ENCODE data around the gene LRBA. TPM values are rescaled to one million over a fixed set of nuclear protein-coding genes. Genes with fewer than 3 reads are reported as not detected.

The LRBA gene
- total RNA-seq, 1 experiment from 2014 or later: 77.4 TPM

DNA sequence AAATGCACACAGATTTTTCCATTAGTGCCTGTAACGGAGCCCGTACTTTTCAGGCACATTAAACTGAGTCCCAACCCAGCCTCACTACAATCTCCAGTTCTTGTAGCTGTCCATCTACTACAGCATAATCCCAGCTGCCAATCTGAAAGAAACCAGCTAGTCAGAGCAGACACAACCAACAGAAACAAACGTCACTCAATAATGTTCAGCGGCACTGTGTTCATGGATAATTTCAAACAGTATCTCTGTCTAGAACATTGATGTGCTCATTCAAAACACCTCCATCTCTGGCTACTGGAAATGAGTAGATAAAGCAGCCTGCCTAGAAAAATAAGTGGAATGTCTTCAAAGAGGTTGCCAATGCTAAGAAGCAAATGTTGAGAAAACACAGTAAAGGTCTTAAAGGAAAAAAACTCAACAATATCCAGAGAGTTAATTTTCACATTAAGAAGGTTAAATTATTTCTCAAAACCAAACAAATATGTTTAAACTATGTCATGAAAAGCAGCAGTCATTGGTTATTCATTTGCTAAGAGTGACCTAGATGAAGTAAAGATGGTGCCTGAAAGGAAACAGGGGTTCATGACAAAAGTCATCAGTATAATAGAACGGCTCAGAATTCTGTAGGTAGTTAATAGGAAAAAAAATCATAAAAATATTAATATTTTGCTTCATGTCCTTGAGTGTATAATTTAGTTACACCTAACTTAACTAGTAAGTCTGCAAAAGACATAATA lies 678.2 kb downstream of the LRBA start:
- Histone ChIP-seq H3K4me3 (no peak overlapping the region), H4K20me1 (ENCODE audit: insufficient read depth) (no peaks in the 10 kb centered on the region), H3K27me3 (ENCODE audit: insufficient read depth, low read depth) (no peaks in the 10 kb centered on the region), H3K4me2 (no peak overlapping the region), H2AFZ (no peak overlapping the region), H3K9me2 (ENCODE audit: insufficient read depth) (no peaks in the 10 kb centered on the region), H3K9me3 (ENCODE audit: insufficient read depth, low read depth) (no peaks in the 10 kb centered on the region), H3K4me1 (replicated peaks; ENCODE audit: insufficient read depth) (no peaks in the 10 kb centered on the region), H3K36me3 (ENCODE audit: low read depth) (no peaks in the 10 kb centered on the region), H3K27ac (no peak overlapping the region), H3K79me2 (ENCODE audit: low read depth) (no peaks in the 10 kb centered on the region), H3F3A (ENCODE audit: insufficient read depth, low read depth) (no peaks in the 10 kb centered on the region)
- BruUV-seq (replicated peaks): no TSS peak
- ChIA-PET POLR2A (ENCODE audit: unreplicated experiment) (no interaction called here), CTCF (no interaction called here)
- DNase-seq: no peak
- intact Hi-C loops (cut with micrococcal nuclease; ENCODE audit: unreplicated experiment): no loop called here
- TF ChIP-seq, protein P1, sequence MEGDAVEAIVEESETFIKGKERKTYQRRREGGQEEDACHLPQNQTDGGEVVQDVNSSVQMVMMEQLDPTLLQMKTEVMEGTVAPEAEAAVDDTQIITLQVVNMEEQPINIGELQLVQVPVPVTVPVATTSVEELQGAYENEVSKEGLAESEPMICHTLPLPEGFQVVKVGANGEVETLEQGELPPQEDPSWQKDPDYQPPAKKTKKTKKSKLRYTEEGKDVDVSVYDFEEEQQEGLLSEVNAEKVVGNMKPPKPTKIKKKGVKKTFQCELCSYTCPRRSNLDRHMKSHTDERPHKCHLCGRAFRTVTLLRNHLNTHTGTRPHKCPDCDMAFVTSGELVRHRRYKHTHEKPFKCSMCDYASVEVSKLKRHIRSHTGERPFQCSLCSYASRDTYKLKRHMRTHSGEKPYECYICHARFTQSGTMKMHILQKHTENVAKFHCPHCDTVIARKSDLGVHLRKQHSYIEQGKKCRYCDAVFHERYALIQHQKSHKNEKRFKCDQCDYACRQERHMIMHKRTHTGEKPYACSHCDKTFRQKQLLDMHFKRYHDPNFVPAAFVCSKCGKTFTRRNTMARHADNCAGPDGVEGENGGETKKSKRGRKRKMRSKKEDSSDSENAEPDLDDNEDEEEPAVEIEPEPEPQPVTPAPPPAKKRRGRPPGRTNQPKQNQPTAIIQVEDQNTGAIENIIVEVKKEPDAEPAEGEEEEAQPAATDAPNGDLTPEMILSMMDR (conservative IDR thresholded peaks at IDR 0.05): no peak
- no peak for TF ChIP-seq EZH2 (IDR thresholded peaks at IDR 0.05; ENCODE audit: low read depth)

DNA sequence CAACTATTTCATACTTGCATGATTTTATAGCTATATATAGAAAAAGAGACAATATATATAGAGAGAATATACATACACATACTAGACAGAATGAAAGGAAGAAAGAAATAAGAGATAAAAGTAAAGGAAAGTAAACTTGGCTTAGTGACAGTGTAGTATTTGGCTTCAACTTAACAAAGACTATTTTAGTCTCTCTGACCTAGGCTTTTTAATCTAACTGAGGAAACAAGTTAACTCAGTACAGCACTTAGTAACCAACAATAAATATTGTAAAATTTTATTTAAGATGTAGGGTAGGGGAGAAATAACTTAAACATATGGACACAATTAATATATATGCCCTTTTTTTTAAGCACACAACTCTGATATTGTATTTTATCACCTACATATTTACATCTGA lies 682.1 kb downstream of the LRBA start:
- no peaks in the 10 kb centered on the region for H3K36me3 ChIP-seq (ENCODE audit: low read depth)
- no peaks in the 10 kb centered on the region for H4K20me1 ChIP-seq (ENCODE audit: insufficient read depth)

DNA sequence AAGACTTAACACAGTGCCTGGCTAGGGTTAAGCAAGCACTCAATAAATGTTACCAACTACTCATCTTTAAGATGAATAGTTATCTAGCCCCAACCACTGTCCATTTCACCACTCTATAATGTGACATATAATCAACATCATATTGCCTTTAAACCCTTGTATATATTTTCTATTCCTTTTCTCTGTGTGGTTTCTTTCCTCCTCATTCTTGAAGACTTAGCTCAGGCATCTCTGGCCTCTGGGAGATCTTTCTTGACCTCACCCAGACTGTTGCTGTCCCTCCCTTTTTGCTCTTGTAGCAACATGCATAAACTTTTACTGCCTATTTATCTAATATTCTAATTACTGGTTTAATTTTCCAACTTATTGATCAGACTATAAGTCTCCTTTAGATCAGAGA lies 683.0 kb downstream of the LRBA start:
- Histone ChIP-seq H3K27ac (no peak overlapping the region), H3K4me1 (replicated peaks; ENCODE audit: insufficient read depth) (no peaks in the 10 kb centered on the region), H3K27me3 (ENCODE audit: insufficient read depth, low read depth) (no peaks in the 10 kb centered on the region), H2AFZ (no peak overlapping the region), H3F3A (ENCODE audit: insufficient read depth, low read depth) (no peaks in the 10 kb centered on the region), H3K4me3 (no peak overlapping the region), H3K4me2 (no peak overlapping the region), H3K36me3 (ENCODE audit: low read depth) (no peaks in the 10 kb centered on the region), H4K20me1 (ENCODE audit: insufficient read depth) (no peaks in the 10 kb centered on the region), H3K9me3 (ENCODE audit: insufficient read depth, low read depth) (no peaks in the 10 kb centered on the region), H3K9me2 (ENCODE audit: insufficient read depth) (no peaks in the 10 kb centered on the region), H3K79me2 (ENCODE audit: low read depth) (no peaks in the 10 kb centered on the region)
- no TSS peak for BruUV-seq (replicated peaks)
- DNase-seq: no peak
- ChIA-PET POLR2A (ENCODE audit: unreplicated experiment) (no interaction called here), CTCF (no interaction called here)
- TF ChIP-seq, protein P1 (conservative IDR thresholded peaks at IDR 0.05): no peak
- no peak for TF ChIP-seq EZH2 (IDR thresholded peaks at IDR 0.05; ENCODE audit: low read depth)
- intact Hi-C loops (cut with micrococcal nuclease; ENCODE audit: unreplicated experiment): no loop called here

More for the DNA sequence above, 682.1 kb downstream of the LRBA start:
- Histone ChIP-seq H3K79me2 (ENCODE audit: low read depth) (no peaks in the 10 kb centered on the region), H3K9me3 (ENCODE audit: insufficient read depth, low read depth) (no peaks in the 10 kb centered on the region), H3F3A (ENCODE audit: insufficient read depth, low read depth) (no peaks in the 10 kb centered on the region), H3K4me2 (no peak overlapping the region), H3K4me1 (replicated peaks; ENCODE audit: insufficient read depth) (no peaks in the 10 kb centered on the region), H2AFZ (no peak overlapping the region), H3K27ac (no peak overlapping the region), H3K9me2 (ENCODE audit: insufficient read depth) (no peaks in the 10 kb centered on the region), H3K27me3 (ENCODE audit: insufficient read depth, low read depth) (no peaks in the 10 kb centered on the region), H3K4me3 (no peak overlapping the region)
- no TSS peak for BruUV-seq (replicated peaks)
- CTCF ChIA-PET: no interaction called here
- no peak for TF ChIP-seq EZH2 (IDR thresholded peaks at IDR 0.05; ENCODE audit: low read depth)
- TF ChIP-seq, protein P1 (conservative IDR thresholded peaks at IDR 0.05): no peak
- POLR2A ChIA-PET (ENCODE audit: unreplicated experiment): no interaction called here
- intact Hi-C loops (cut with micrococcal nuclease; ENCODE audit: unreplicated experiment): no loop called here
- no peak for DNase-seq

Measured in PC-9 (cell line).